Panc1 (cell line): ENCODE measurements around the gene ASB12. TPM values are rescaled to one million over a fixed set of nuclear protein-coding genes. Genes with fewer than 3 reads are reported as not detected.

Experiments
- ATAC-seq: fragments of 200-7000 bp; cut with Tn5 transposase; 2 replicates; pipeline ENCODE4 v1.9.1; 2020; ENCODE audit warnings: mild to moderate bottlenecking, moderate library complexity
- BruUV-seq: library from RNA; stranded (reverse); fragments of 400-500 nt; replicated peaks from 2 replicates; lab custom pipeline; 2021; lab: Mats Ljungman, UMichigan
- CTCF ChIA-PET: fragments of 300-600 bp; sonication (Branson Sonifier 250); formaldehyde crosslinking; loops from one replicate; lab custom pipeline; 2022; ENCODE audit warnings: antibody characterized with exemption; lab: Charles Lee
- POLR2A ChIA-PET: fragments of 300-600 bp; sonication (Branson Sonifier 250); formaldehyde crosslinking; loops from one replicate; lab custom pipeline; 2022; ENCODE audit warnings: antibody characterized with exemption; lab: Charles Lee
- DNase-seq: peaks from one replicate; pipeline ENCODE4 v3.0.0-alpha.2; 2010; ENCODE audit warnings: low read depth, low spot score
- H3K27ac ChIP-seq: 2 replicates; pipeline ENCODE4 v1.5.1; 2011; ENCODE audit warnings: mild to moderate bottlenecking, low read length, inconsistent platforms
- H3K27me3 ChIP-seq: fragments of 200-500 bp; sonication (Bioruptor generic); 2 replicates; pipeline ENCODE4 v1.6.0; 2014; ENCODE audit warnings: low read length, inconsistent platforms; ENCODE audit not compliant: control insufficient read depth, insufficient read depth
- H3K36me3 ChIP-seq: fragments of 200-500 bp; sonication (Bioruptor generic); 2 replicates; pipeline ENCODE4 v1.5.1; 2014; ENCODE audit warnings: inconsistent platforms, mild to moderate bottlenecking, low read length, moderate library complexity; ENCODE audit not compliant: control insufficient read depth, insufficient read depth
- H3K4me1 ChIP-seq: 2 replicates; pipeline ENCODE4 v1.5.1; 2011; ENCODE audit warnings: inconsistent platforms, mild to moderate bottlenecking, low read length, moderate library complexity; ENCODE audit not compliant: control insufficient read depth, insufficient read depth
- H3K4me3 ChIP-seq, 2 experiments: 2 replicates each; pipeline ENCODE4 v1.5.1; 2011 to 2012; ENCODE audit warnings: low read depth in 2 of 2, low read length in 2 of 2, mild to moderate bottlenecking in 2 of 2, inconsistent platforms in 1 of 2, moderate library complexity in 1 of 2
- H3K9me3 ChIP-seq: fragments of 200-500 bp; sonication (Bioruptor generic); 2 replicates; pipeline ENCODE4 v1.5.1; 2014; ENCODE audit warnings: low read depth, mild to moderate bottlenecking, inconsistent platforms, low read length, moderate library complexity; ENCODE audit not compliant: control insufficient read depth, insufficient read depth
- POLR2AphosphoS5 ChIP-seq: IDR thresholded peaks from 2 replicates; pipeline ENCODE4 v1.6.1; 2012; ENCODE audit warnings: mild to moderate bottlenecking, low read depth, low read length, moderate library complexity
- SIN3A ChIP-seq: IDR thresholded peaks from 2 replicates; pipeline ENCODE4 v1.6.1; 2012; ENCODE audit warnings: low read depth, mild to moderate bottlenecking, low read length, moderate library complexity, borderline replicate concordance; ENCODE audit not compliant: insufficient read depth
- TCF7L2 ChIP-seq: IDR thresholded peaks from 2 replicates; pipeline ENCODE4 v1.6.1; 2011; ENCODE audit warnings: mild to moderate bottlenecking, low read depth, low read length, inconsistent platforms
- in situ Hi-C: cut with HindIII; loops from 2 replicates; pipeline ENCODE4 v1.10.0; 2016; ENCODE audit warnings: low sequenced_read_pairs, low pct_unique_long_range_greater_than_20kb
- intact Hi-C: fragments of 100-400 bp; cut with micrococcal nuclease; formaldehyde crosslinking; loops from one replicate; pipeline ENCODE4 v1.10.0; 2022; ENCODE audit not compliant: unreplicated experiment
- total RNA-seq: library from RNA; stranded (reverse); gene quantifications from one replicate; pipeline ENCODE4 v1.2.1, GENCODE V29; 2021; ENCODE audit not compliant: unreplicated experiment
- TF ChIP-seq, protein P1 (sequence below): fragments of 450-650 bp; IDR thresholded peaks from 2 replicates; pipeline ENCODE4 v1.5.1; 2017; ENCODE audit warnings: mild to moderate bottlenecking
- TF ChIP-seq, protein P2 (sequence below), 2 experiments: IDR thresholded peaks; 2 replicates each; pipeline ENCODE4 v1.6.1; 2011 to 2012; ENCODE audit warnings: low read depth in 2 of 2, control low read depth in 1 of 2, low read length in 1 of 2, mild to moderate bottlenecking in 1 of 2, moderate library complexity in 1 of 2; ENCODE audit not compliant: insufficient read depth in 1 of 2

The ASB12 gene
- total RNA-seq, 1 experiment from 2014 or later: not detected

DNA sequence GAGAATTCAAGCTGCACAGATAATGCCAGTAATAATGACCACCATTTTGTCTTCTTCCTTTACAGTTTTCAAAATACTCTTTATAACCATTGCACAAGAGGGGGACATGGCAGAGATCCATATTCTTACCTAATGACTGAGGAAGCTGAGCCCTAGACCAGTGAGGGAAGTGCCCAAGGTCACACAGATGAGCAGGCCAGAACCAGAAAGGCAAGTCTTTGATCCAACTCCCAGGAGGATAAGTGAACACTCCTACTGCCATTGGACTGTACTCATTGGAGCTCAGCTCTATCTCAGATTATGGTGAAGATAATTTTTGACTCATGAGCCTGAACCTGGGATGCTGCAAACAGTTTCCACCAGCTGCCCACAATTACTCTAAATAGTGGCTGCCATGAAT is 53.5 kb downstream of the ASB12 start:
- ATAC-seq (no peak), DNase-seq (no peak)
- Histone ChIP-seq H3K27me3 (no peaks in the 10 kb centered on the region), H3K36me3 (no peaks in the 10 kb centered on the region), H3K4me1 (no peaks in the 10 kb centered on the region), H3K27ac (no peak overlapping the region), H3K4me3 (no peak overlapping the region), H3K9me3 (no peaks in the 10 kb centered on the region)
- POLR2A ChIA-PET: no interaction called here
- CTCF ChIA-PET: no interaction called here
- in situ Hi-C loops (no loop called here), intact Hi-C loops (no loop called here)
- no peak for TF ChIP-seq POLR2AphosphoS5
- TF ChIP-seq, protein P1, sequence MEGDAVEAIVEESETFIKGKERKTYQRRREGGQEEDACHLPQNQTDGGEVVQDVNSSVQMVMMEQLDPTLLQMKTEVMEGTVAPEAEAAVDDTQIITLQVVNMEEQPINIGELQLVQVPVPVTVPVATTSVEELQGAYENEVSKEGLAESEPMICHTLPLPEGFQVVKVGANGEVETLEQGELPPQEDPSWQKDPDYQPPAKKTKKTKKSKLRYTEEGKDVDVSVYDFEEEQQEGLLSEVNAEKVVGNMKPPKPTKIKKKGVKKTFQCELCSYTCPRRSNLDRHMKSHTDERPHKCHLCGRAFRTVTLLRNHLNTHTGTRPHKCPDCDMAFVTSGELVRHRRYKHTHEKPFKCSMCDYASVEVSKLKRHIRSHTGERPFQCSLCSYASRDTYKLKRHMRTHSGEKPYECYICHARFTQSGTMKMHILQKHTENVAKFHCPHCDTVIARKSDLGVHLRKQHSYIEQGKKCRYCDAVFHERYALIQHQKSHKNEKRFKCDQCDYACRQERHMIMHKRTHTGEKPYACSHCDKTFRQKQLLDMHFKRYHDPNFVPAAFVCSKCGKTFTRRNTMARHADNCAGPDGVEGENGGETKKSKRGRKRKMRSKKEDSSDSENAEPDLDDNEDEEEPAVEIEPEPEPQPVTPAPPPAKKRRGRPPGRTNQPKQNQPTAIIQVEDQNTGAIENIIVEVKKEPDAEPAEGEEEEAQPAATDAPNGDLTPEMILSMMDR: no peak
- TF ChIP-seq, protein P2, sequence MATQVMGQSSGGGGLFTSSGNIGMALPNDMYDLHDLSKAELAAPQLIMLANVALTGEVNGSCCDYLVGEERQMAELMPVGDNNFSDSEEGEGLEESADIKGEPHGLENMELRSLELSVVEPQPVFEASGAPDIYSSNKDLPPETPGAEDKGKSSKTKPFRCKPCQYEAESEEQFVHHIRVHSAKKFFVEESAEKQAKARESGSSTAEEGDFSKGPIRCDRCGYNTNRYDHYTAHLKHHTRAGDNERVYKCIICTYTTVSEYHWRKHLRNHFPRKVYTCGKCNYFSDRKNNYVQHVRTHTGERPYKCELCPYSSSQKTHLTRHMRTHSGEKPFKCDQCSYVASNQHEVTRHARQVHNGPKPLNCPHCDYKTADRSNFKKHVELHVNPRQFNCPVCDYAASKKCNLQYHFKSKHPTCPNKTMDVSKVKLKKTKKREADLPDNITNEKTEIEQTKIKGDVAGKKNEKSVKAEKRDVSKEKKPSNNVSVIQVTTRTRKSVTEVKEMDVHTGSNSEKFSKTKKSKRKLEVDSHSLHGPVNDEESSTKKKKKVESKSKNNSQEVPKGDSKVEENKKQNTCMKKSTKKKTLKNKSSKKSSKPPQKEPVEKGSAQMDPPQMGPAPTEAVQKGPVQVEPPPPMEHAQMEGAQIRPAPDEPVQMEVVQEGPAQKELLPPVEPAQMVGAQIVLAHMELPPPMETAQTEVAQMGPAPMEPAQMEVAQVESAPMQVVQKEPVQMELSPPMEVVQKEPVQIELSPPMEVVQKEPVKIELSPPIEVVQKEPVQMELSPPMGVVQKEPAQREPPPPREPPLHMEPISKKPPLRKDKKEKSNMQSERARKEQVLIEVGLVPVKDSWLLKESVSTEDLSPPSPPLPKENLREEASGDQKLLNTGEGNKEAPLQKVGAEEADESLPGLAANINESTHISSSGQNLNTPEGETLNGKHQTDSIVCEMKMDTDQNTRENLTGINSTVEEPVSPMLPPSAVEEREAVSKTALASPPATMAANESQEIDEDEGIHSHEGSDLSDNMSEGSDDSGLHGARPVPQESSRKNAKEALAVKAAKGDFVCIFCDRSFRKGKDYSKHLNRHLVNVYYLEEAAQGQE (IDR thresholded peaks at IDR 0.05; ENCODE audit: insufficient read depth in 1 of 2, low read depth in 2 of 2, low read length in 1 of 2): no peak
- no peak for TF ChIP-seq SIN3A
- TF ChIP-seq TCF7L2: no peak
- no TSS peak for BruUV-seq

Other genes with a start within 250 kb of the ASB12 start
- 3.9 TPM for gene AMER1, start 24.9 kb downstream of the ASB12 start, total RNA-seq
- 1.3 TPM for gene MTMR8, start 164.8 kb upstream of the ASB12 start, total RNA-seq